M059J (cell line): Measurements from ENCODE around the gene TMEM185B. TPM values are rescaled to one million over a fixed set of nuclear protein-coding genes. Genes with fewer than 3 reads are reported as not detected.
"Not testable (repeated sequence)": the region's sequence is repeated elsewhere in the genome, so short reads cannot be mapped to it uniquely, and the experiment has no call there.

Experiments used
- DNase-seq: peaks from one replicate; pipeline ENCODE4 v3.0.0-alpha.2; 2012; ENCODE audit warnings: low read depth
- total RNA-seq: library from RNA; depleted of rRNA; stranded (reverse); fragments of >200 nt; shearing (Covaris generic); gene quantifications from 2 replicates; pipeline ENCODE4 v1.2.3, GENCODE V29; 2014

TMEM185B gene
- total RNA-seq, 1 experiment from 2014 or later, result 32.6 TPM

GRCh38 chr2:120208381-120209353 lies 14.5 kb downstream of the TMEM185B start:
- DNase-seq, result no peak

- DNase-seq, result no peak
Measured at GRCh38 chr2:120206022-120206581, 17.1 kb downstream of the TMEM185B start.

GRCh38 chr2:120204945-120205670 lies 18.1 kb downstream of the TMEM185B start:
- no peak for DNase-seq

- DNase-seq, result no peak
Measured at GRCh38 chr2:120204417-120204816, 18.8 kb downstream of the TMEM185B start.

- peak; percentile 22 for DNase-seq
Measured at GRCh38 chr2:120204022-120204405, 19.2 kb downstream of the TMEM185B start.

- DNase-seq, result no peak
Measured at GRCh38 chr2:120203251-120204021, 19.8 kb downstream of the TMEM185B start.

GRCh38 chr2:120199817-120200459 lies 23.3 kb downstream of the TMEM185B start:
- not testable (repeated sequence) for DNase-seq

- DNase-seq, result no peak
Measured at GRCh38 chr2:120195553-120195952, 27.6 kb downstream of the TMEM185B start.

GRCh38 chr2:120192280-120192679 lies 30.9 kb downstream of the TMEM185B start:
- no peak for DNase-seq

- DNase-seq, result no peak
Measured at GRCh38 chr2:120189189-120189588, 34.0 kb downstream of the TMEM185B start.

GRCh38 chr2:120182019-120182560 lies 41.1 kb downstream of the TMEM185B start:
- no peak for DNase-seq

GRCh38 chr2:120180066-120180465 lies 43.1 kb downstream of the TMEM185B start:
- no peak for DNase-seq

- no peak for DNase-seq
Measured at GRCh38 chr2:120179396-120179795, 43.8 kb downstream of the TMEM185B start.

- no peak for DNase-seq
Measured at GRCh38 chr2:120177973-120178372, 45.2 kb downstream of the TMEM185B start.

- no peak for DNase-seq
Measured at GRCh38 chr2:120177001-120177621, 46.1 kb downstream of the TMEM185B start.

GRCh38 chr2:120176526-120176925 lies 46.7 kb downstream of the TMEM185B start:
- no peak for DNase-seq

GRCh38 chr2:120174963-120175581 lies 48.1 kb downstream of the TMEM185B start:
- DNase-seq, result peak; percentile 61
